SK-N-SH treated with all-trans-retinoic acid at 6 μM for 48 hours (cell line): ENCODE data around the gene VGLL2.

Experiments used
- ATAC-seq: fragments of 200-7000 bp; cut with Tn5 transposase; 3 replicates; pipeline ENCODE4 v1.9.1; 2020; ENCODE audit warnings: mild to moderate bottlenecking, moderate library complexity
- ARNTL ChIP-seq: fragments of 450-650 bp; formaldehyde crosslinking; IDR thresholded peaks from 2 replicates; pipeline ENCODE4 v1.5.0; 2020; ENCODE audit warnings: low read depth, mild to moderate bottlenecking, moderate library complexity, borderline replicate concordance
- BACH2 ChIP-seq: fragments of 250-450 bp; sonication (Bioruptor Pico); IDR thresholded peaks from 2 replicates; pipeline ENCODE4 v1.9.0; 2021; ENCODE audit warnings: mild to moderate bottlenecking, borderline replicate concordance
- CREB5 ChIP-seq: fragments of 250-450 bp; sonication (Bioruptor Pico); IDR thresholded peaks from 2 replicates; pipeline ENCODE4 v1.5.1; 2020; ENCODE audit warnings: low read depth, mild to moderate bottlenecking, moderate library complexity
- CSDC2 ChIP-seq: fragments of 250-450 bp; sonication (Bioruptor Pico); IDR thresholded peaks from 2 replicates; pipeline ENCODE4 v1.5.0; 2020; ENCODE audit warnings: mild to moderate bottlenecking, moderate library complexity
- CSRNP3 ChIP-seq: fragments of 250-450 bp; sonication (Bioruptor Pico); IDR thresholded peaks from 2 replicates; pipeline ENCODE4 v1.5.1; 2021; ENCODE audit warnings: mild to moderate bottlenecking, moderate library complexity
- ESRRG ChIP-seq: fragments of 250-450 bp; sonication (Bioruptor Pico); IDR thresholded peaks from 2 replicates; pipeline ENCODE4 v1.6.1; 2021; ENCODE audit warnings: mild to moderate bottlenecking
- GLIS3 ChIP-seq: fragments of 250-450 bp; sonication (Bioruptor Pico); IDR thresholded peaks from 2 replicates; pipeline ENCODE4 v1.5.0; 2020; ENCODE audit warnings: mild to moderate bottlenecking, moderate library complexity
- ISL1 ChIP-seq: fragments of 250-450 bp; sonication (Bioruptor Pico); IDR thresholded peaks from 2 replicates; pipeline ENCODE4 v2.1.2; 2022; ENCODE audit warnings: mild to moderate bottlenecking, moderate library complexity
- OSR1 ChIP-seq: fragments of 250-450 bp; sonication (Bioruptor Pico); IDR thresholded peaks from 2 replicates; pipeline ENCODE4 v1.8.0; 2022; ENCODE audit warnings: moderate library complexity, mild to moderate bottlenecking, inconsistent platforms
- PATZ1 ChIP-seq: fragments of 250-450 bp; sonication (Bioruptor Pico); IDR thresholded peaks from 2 replicates; pipeline ENCODE4 v1.8.0; 2020; ENCODE audit warnings: mild to moderate bottlenecking, moderate library complexity, borderline replicate concordance
- POU6F1 ChIP-seq: fragments of 250-450 bp; sonication (Bioruptor Pico); IDR thresholded peaks from 2 replicates; pipeline ENCODE4 v1.8.0; 2021; ENCODE audit warnings: low read depth, mild to moderate bottlenecking, moderate library complexity, borderline replicate concordance
- PPARA ChIP-seq: fragments of 250-450 bp; sonication (Bioruptor Pico); IDR thresholded peaks from 2 replicates; pipeline ENCODE4 v1.5.0; 2020; ENCODE audit warnings: mild to moderate bottlenecking, borderline replicate concordance
- RARB ChIP-seq: fragments of 250-450 bp; sonication (Bioruptor Pico); IDR thresholded peaks from 2 replicates; pipeline ENCODE4 v1.8.0; 2021; ENCODE audit warnings: mild to moderate bottlenecking, moderate library complexity
- SNAI2 ChIP-seq: fragments of 250-450 bp; sonication (Bioruptor Pico); IDR thresholded peaks from 2 replicates; pipeline ENCODE4 v1.5.0; 2020; ENCODE audit warnings: mild to moderate bottlenecking, moderate library complexity
- TCF4 ChIP-seq: fragments of 250-450 bp; sonication (Bioruptor Pico); IDR thresholded peaks from 2 replicates; pipeline ENCODE4 v1.8.0; 2021; ENCODE audit warnings: mild to moderate bottlenecking, moderate library complexity, borderline replicate concordance
- TOX ChIP-seq: fragments of 250-450 bp; sonication (Bioruptor Pico); IDR thresholded peaks from 2 replicates; pipeline ENCODE4 v1.8.0; 2021; ENCODE audit warnings: mild to moderate bottlenecking, moderate library complexity, borderline replicate concordance
- TSHZ2 ChIP-seq: fragments of 250-450 bp; sonication (Bioruptor Pico); IDR thresholded peaks from 2 replicates; pipeline ENCODE4 v1.5.0; 2020; ENCODE audit warnings: mild to moderate bottlenecking, moderate library complexity
- ZFP3 ChIP-seq: fragments of 250-450 bp; sonication (Bioruptor Pico); IDR thresholded peaks from 2 replicates; pipeline ENCODE4 v1.5.0; 2020; ENCODE audit warnings: mild to moderate bottlenecking, moderate library complexity
- ZNF565 ChIP-seq: fragments of 450-650 bp; formaldehyde crosslinking; conservative IDR thresholded peaks from 2 replicates; pipeline ENCODE4 v1.5.0; 2020; ENCODE audit warnings: low read depth, mild to moderate bottlenecking, moderate library complexity
- ZNF70 ChIP-seq: fragments of 450-650 bp; formaldehyde crosslinking; IDR thresholded peaks from 2 replicates; pipeline ENCODE4 v1.5.0; 2020; ENCODE audit warnings: mild to moderate bottlenecking, moderate library complexity

VGLL2 gene

GRCh38 chr6:117253785-117254184 lies 11.6 kb upstream of the VGLL2 start:
- ATAC-seq = no peak
- TF ChIP-seq CSRNP3 (CRISPR knock-in tag) (no peak), POU6F1 (CRISPR knock-in tag) (no peak), ARNTL (CRISPR knock-in tag) (no peak), PATZ1 (CRISPR knock-in tag) (no peak), ZNF565 (CRISPR knock-in tag) (no peak), CSDC2 (CRISPR knock-in tag) (no peak), ISL1 (CRISPR knock-in tag) (no peak), GLIS3 (no peak), BACH2 (CRISPR knock-in tag) (no peak), TCF4 (CRISPR knock-in tag) (no peak), PPARA (CRISPR knock-in tag) (no peak), TSHZ2 (CRISPR knock-in tag) (no peak), ESRRG (CRISPR knock-in tag) (no peak), ZFP3 (CRISPR knock-in tag) (no peak), ZNF70 (no peak), RARB (CRISPR knock-in tag) (no peak), SNAI2 (CRISPR knock-in tag) (no peak), CREB5 (CRISPR knock-in tag) (no peak)

GRCh38 chr6:117262799-117263198 lies 2.6 kb upstream of the VGLL2 start:
- no peak for TF ChIP-seq TOX (CRISPR knock-in tag)
- TF ChIP-seq BACH2 (CRISPR knock-in tag) = no peak
- TF ChIP-seq ESRRG (CRISPR knock-in tag) = no peak
- no peak for TF ChIP-seq TCF4 (CRISPR knock-in tag)
- TF ChIP-seq ARNTL (CRISPR knock-in tag) = no peak
- no peak for TF ChIP-seq PPARA (CRISPR knock-in tag)
- no peak for TF ChIP-seq ZNF70
- TF ChIP-seq OSR1 (CRISPR knock-in tag) = no peak
- TF ChIP-seq SNAI2 (CRISPR knock-in tag) = no peak
- no peak for TF ChIP-seq TSHZ2 (CRISPR knock-in tag)
- no peak for ATAC-seq
